ENCODE data around the gene FTSJ1.

FTSJ1 gene

GRCh38 chrX:48472225-48472624 is 3.8 kb upstream of the FTSJ1 start:
- no peak for DNase-seq (ENCODE audit: low read depth)
- H3K4me3 ChIP-seq (ENCODE audit: low read length): no peak overlapping the region
- no peak for TF ChIP-seq CTCF (conservative IDR thresholded peaks at IDR 0.05; ENCODE audit: low read depth, low read length)

DNA sequence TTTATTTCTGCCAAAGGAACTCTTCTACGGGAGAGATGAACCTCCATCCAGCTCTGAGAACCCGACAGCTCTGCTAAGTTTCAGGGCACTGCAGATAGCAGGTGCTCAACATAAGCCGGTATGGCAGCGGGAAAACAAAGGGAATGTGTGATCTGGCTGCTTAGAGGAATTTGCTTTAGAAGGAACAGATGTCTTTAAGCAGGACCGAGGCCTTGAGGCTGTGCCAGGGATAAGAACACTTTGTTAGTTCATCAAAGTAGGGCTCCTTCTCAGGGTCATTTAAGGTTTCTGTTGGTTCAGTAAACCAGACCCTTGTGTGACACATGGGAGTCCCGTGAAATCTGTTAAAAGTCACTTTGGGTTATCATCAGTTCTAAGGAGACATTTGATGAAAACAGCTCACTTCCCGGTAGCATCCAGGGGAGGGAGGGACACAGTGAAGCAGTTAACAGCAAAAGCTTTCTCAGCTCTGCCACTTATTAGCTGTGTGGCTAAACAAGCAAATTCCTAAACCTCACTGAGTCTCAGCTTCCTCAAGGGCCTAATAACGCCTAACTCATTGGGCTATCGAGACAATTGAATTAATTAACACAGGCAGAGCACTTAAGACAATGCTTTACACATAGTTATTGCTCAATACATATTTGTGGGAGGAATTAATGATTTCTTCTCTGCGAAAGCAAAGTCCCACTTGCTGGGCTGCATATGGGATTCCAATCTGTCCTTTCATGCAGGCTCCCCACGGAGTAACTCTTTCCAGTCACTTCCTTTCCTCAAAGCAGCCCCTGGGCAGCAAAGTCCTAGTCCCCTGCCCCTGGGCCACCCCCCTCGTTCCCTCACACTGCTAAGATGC is 2.9 kb upstream of the FTSJ1 start:
- no peak for TF ChIP-seq CTCF (conservative IDR thresholded peaks at IDR 0.05; ENCODE audit: low read depth, low read length)
- H3K4me3 ChIP-seq (ENCODE audit: low read length): no peak overlapping the region
- DNase-seq (ENCODE audit: low read depth): no peak

GRCh38 chrX:48473704-48473990 is 2.4 kb upstream of the FTSJ1 start:
- TF ChIP-seq CTCF (conservative IDR thresholded peaks at IDR 0.05; ENCODE audit: low read depth, low read length): no peak
- H3K4me3 ChIP-seq (ENCODE audit: low read length): no peak overlapping the region
- no peak for DNase-seq (ENCODE audit: low read depth)

DNA sequence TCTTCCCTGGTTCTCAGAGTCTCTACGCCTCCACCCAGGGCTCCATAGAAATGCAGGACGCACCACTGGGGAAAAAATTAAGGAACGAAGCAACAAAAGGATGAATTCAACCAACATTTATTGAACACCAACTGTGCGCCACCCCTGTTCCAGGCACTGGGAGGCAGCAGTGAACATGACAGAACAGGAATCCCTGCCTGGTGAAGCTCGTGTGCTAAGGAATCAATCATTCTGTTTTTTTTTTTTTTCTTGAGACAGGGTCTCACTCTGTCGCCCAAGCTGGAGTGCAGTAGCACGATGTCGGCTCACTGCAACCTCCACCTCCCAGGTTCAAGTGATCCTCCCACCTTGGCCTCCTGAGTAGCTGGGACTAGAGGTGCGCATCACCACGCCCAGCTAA is 1.9 kb upstream of the FTSJ1 start:
- no peak for TF ChIP-seq CTCF (conservative IDR thresholded peaks at IDR 0.05; ENCODE audit: low read depth, low read length)
- H3K4me3 ChIP-seq (ENCODE audit: low read length): no peak overlapping the region
- no peak for DNase-seq (ENCODE audit: low read depth)

DNA sequence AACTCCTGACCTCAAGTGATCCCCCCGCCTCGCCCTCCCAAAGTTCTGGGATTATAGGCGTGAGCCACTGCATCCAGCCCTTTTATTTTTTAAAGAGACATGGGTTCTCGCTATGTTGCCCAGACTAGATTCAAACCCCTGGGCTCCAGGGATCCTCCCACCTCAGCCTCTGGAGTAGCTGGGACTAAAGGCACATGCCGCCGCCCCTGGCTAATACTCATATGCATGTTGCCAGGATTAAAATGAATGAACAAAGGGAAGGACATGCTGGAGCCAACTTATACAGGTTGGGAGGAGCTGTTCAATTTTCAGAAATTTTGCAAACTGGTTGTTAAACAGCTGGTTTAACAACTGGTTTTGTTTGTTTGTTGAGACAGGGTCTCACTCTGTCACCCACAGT is 1.4 kb upstream of the FTSJ1 start:
- DNase-seq (ENCODE audit: low read depth): no peak
- no peak for TF ChIP-seq CTCF (conservative IDR thresholded peaks at IDR 0.05; ENCODE audit: low read depth, low read length)
- H3K4me3 ChIP-seq (ENCODE audit: low read length): no peak overlapping the region

DNA sequence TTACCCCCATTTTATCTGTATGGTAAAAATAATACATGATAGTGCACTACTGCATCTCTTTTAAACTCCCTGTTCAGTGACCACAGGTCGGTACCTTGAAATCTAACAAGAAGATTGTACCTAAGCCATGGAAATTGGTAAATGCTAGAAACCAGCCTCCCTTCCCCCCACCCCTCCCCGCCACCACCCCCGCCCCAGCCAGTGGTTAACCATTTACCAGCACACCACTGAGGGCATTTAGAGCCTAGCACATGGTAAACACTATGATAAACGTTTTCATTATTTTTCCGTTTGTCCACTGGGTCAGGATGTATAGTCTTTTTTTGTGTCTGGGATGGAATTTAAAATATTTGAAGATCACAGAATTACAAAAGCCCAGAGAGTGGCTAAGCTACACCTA is 703 bp upstream of the FTSJ1 start:
- TF ChIP-seq CTCF (conservative IDR thresholded peaks at IDR 0.05; ENCODE audit: low read depth, low read length): no peak
- no peak for DNase-seq (ENCODE audit: low read depth)
- H3K4me3 ChIP-seq (ENCODE audit: low read length): peak overlapping the region; percentile 86

GRCh38 chrX:48476919-48477318 is 920 bp downstream of the FTSJ1 start:
- no peak for DNase-seq (ENCODE audit: low read depth)
- H3K4me3 ChIP-seq (ENCODE audit: low read length): peak overlapping the region; percentile 86
- TF ChIP-seq CTCF (conservative IDR thresholded peaks at IDR 0.05; ENCODE audit: low read depth, low read length): no peak
